GM12891 (cell line): ENCODE measurements around the gene CNTN4.

ENCODE experiments used
- DNase-seq: peaks from one replicate; pipeline ENCODE4 v3.0.0; 2011; ENCODE audit warnings: low spot score; ENCODE audit not compliant: insufficient read length
- FAIRE-seq: peaks from 2 replicates; lab custom pipeline; 2011; peaks lifted over from hg19 to GRCh38; lab: Jason Lieb, UNC
- PAX5 ChIP-seq: IDR thresholded peaks from 2 replicates; pipeline ENCODE4 v1.6.1; 2011; ENCODE audit warnings: low read length, moderate library complexity, mild to moderate bottlenecking; ENCODE audit not compliant: insufficient read depth, severe bottlenecking
- POLR2A ChIP-seq: IDR thresholded peaks from 2 replicates; pipeline ENCODE4 v1.6.1; 2011; ENCODE audit warnings: low read depth, low read length, control low read depth
- POLR2AphosphoS5 ChIP-seq: IDR thresholded peaks from 2 replicates; pipeline ENCODE4 v1.6.1; 2011; ENCODE audit warnings: low read depth, low read length, control low read depth
- POU2F2 ChIP-seq: IDR thresholded peaks from 2 replicates; pipeline ENCODE4 v1.6.1; 2011; ENCODE audit warnings: low read depth, mild to moderate bottlenecking, control low read depth, low read length, moderate library complexity
- SPI1 ChIP-seq: IDR thresholded peaks from 2 replicates; pipeline ENCODE4 v1.6.1; 2011; ENCODE audit warnings: low read depth, low read length, control low read depth
- TAF1 ChIP-seq: IDR thresholded peaks from 2 replicates; pipeline ENCODE4 v1.6.1; 2011; ENCODE audit warnings: low read depth, low read length, control low read depth

Gene CNTN4

GRCh38 chr3:2659896-2660295 lies 561.2 kb downstream of the CNTN4 start:
- FAIRE-seq (no peak), DNase-seq (no peak)
- no peak for TF ChIP-seq PAX5

DNA sequence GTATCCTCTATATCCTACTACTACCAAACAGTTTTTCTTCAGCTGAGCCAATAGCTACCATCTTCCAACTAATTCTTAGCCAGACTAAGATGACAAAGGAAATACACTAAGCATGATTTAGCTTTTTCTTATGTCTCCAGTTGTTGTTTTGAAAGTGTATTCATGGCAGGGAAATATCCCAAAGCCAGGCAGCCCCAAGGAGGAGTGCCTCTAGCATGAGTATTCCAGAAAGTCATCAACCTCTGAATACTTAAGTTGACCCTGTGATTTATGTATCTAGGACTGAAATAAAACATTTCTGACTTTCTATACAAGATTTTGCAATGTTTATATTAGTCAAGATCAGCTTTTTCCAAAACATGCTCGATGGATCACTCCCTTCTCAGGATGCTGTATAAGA lies 562.4 kb downstream of the CNTN4 start:
- no peak for TF ChIP-seq POLR2AphosphoS5
- no peak for TF ChIP-seq PAX5
- TF ChIP-seq POU2F2: no peak
- no peak for TF ChIP-seq TAF1
- no peak for TF ChIP-seq SPI1
- no peak for TF ChIP-seq POLR2A
- DNase-seq (no peak), FAIRE-seq (no peak)

DNA sequence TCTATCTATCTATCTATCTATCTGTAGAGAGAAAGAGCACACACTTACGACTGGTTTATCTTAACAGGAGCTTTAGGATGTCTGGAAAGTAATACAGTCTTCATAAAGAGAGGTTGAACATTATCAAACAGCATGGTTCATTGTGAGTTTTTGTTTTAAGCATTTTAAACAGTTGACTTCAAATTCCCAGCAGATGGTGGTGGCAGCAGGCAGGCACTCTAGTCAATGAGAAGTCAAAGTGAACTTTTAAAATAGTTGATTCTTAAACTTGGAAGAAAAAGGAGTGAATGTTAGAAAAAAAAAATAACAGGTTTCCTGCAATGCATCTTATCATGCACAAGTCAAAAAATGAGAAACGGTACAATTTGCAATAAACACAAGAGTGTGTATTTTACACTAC lies 578.8 kb downstream of the CNTN4 start:
- TF ChIP-seq PAX5: no peak
- TF ChIP-seq POLR2A: no peak
- no peak for TF ChIP-seq SPI1
- TF ChIP-seq TAF1: no peak
- TF ChIP-seq POLR2AphosphoS5: no peak
- no peak for TF ChIP-seq POU2F2
- no peak for FAIRE-seq
- DNase-seq: no peak

- TF ChIP-seq SPI1 (no peak), TAF1 (no peak), POU2F2 (no peak), PAX5 (no peak), POLR2AphosphoS5 (no peak), POLR2A (no peak)
- DNase-seq: no peak
- FAIRE-seq: no peak
Observed at GRCh38 chr3:2680236-2680635, 581.6 kb downstream of the CNTN4 start.

GRCh38 chr3:2684046-2684445 lies 585.4 kb downstream of the CNTN4 start:
- TF ChIP-seq POLR2AphosphoS5: no peak
- no peak for TF ChIP-seq TAF1
- TF ChIP-seq POLR2A: no peak
- no peak for TF ChIP-seq POU2F2
- no peak for TF ChIP-seq SPI1
- TF ChIP-seq PAX5: no peak
- FAIRE-seq (no peak), DNase-seq (no peak)

- DNase-seq (no peak), FAIRE-seq (no peak)
- TF ChIP-seq TAF1 (no peak), POLR2A (no peak), POLR2AphosphoS5 (no peak), PAX5 (no peak), SPI1 (no peak), POU2F2 (no peak)
Observed at GRCh38 chr3:2686816-2687502, 588.3 kb downstream of the CNTN4 start.

DNA sequence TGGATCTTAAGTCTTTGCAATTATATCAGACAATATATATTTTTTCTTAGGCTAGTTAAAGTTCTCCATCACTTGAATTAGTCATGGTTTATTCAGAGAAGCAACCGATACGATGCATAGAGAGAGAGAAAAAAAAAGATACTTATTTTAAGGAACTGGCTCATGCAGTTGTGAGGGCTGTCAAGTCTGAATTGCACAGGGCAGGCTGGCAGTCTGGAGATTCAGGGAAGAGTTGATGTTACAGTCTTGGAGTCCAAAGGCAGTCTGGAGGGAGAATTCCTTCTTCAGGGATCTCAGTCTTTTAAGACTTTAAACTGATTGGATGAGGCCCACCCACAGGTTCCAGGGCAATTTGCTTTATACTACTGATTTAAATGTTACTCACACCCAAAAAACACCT lies 598.9 kb downstream of the CNTN4 start:
- FAIRE-seq (no peak), DNase-seq (no peak)
- TF ChIP-seq TAF1 (no peak), SPI1 (no peak), PAX5 (no peak), POLR2A (no peak), POU2F2 (no peak), POLR2AphosphoS5 (no peak)

DNA sequence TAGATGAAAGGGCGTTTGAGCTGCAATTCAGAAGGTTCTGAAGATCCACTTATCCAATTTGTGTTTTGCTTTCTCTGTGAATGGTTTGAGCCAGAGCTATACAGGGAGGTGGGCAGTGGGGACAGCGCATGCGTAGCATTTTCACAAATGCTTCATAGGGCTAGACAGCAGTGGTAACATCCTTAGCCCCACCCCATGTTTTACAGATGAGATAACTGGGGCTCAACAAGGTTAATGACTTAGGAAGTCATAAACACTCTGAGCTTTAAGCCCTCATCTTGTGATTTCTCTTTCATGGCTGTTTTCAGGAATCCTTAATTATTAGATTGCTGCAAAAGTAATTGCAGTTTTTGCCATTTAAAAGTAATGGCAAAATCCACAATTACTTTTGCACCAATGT lies 602.8 kb downstream of the CNTN4 start:
- DNase-seq: no peak
- FAIRE-seq: no peak
- TF ChIP-seq POU2F2 (no peak), POLR2A (no peak), POLR2AphosphoS5 (no peak), SPI1 (no peak), TAF1 (no peak), PAX5 (no peak)

DNA sequence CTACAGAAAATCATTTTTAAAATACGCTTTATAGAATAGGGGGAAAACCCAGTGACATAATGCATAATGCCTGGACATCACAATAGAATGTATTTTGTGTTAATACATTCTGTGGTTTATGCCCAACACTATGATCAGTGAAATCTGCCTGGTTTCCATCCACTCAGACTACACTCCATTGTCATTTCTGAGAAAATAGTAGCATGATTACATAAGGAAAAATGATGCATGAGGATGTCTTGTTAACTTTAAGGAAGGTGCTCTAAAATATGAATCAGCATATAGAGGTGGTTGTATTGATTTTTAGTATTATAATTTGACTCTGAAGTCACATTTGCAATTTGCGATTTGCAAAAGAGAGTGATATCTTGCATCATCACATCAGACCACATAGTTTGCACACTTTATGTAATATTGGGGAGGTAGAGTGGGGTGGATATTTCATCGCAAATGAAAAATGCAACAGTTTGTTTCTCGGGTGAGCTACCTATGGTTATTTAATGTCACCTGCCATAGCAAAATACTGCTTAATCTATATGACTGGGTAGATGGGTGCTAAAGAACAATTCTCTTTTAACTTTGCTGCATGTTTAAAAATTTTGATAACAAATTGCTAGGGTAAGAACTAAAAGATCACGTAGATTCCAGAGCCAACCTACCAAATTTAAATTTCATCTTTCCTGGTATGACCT lies 607.6 kb downstream of the CNTN4 start:
- no peak for DNase-seq
- TF ChIP-seq POLR2A (no peak), PAX5 (no peak), POLR2AphosphoS5 (no peak), TAF1 (no peak), POU2F2 (no peak), SPI1 (no peak)
- FAIRE-seq: peak; percentile 57

DNA sequence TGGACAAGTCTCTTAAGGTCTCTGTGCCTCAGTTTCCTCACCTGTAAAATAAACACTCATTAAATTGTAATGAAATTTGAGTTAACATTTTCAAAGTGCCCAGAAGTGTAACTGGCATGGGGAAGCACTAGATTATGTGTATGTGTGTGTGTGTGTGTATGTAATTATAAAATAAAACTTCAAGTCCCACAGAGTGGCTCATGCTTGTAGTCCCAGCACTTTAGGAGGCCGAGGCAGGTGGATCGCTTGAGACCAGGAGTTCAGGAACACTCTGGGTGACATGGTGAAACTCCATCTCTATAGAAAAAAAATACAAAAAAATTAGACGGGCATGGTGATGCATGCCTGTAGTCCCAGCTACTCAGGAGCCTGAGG lies 608.2 kb downstream of the CNTN4 start:
- no peak for DNase-seq
- TF ChIP-seq TAF1 (no peak), POLR2A (no peak), POLR2AphosphoS5 (no peak), POU2F2 (no peak), SPI1 (no peak), PAX5 (no peak)
- no peak for FAIRE-seq

- FAIRE-seq: no peak
- TF ChIP-seq POLR2A (no peak), POLR2AphosphoS5 (no peak), SPI1 (no peak), PAX5 (no peak), POU2F2 (no peak), TAF1 (no peak)
- no peak for DNase-seq
Observed at GRCh38 chr3:2711081-2711480, 612.4 kb downstream of the CNTN4 start.
